ENCODE results near the gene FOXC1. TPM values are rescaled to one million over a fixed set of nuclear protein-coding genes. Genes with fewer than 3 reads are reported as not detected.

FOXC1 gene
- total and polyA plus RNA-seq, 2 donors (not counting 1 experiment from before 2014, with no cell fraction given): 0.04 to 0.52 TPM

DNA sequence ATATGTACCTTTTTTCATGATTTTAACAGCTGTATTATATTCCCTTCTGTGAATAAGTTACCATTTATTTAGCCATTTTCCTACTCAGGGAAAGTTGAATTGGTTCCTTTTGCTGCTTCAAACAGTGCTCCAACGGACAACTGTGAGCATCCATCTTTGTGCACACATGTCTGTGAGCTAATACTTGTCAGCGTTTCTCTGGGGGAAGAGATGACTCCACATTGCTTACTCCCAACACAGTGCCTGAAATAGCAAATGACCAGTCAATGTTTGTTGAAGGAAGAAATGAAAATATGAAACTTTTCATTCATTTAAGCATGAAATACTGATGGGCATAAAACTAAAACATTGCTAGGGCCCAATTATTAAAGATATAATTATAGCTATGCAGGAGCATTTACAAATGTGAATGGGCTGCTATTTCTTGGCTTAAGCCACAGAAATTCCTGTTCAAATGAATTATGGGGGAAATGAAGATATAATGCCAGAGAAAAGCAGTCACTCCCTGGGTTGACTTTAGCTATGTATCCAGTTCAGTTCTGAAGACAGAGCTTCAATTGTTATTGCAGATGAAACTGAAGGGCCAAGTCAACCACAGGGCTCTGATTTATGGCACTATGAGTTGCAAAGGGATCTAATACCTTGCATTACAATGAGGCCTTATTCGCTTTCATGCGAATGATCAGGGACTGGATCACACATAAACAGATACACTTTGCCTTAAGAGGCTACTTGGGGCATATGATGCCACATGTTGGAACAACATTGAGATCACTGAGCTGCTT lies 47.4 kb upstream of the FOXC1 start:
- H3K9me3 ChIP-seq (ENCODE audit: control extremely low read depth in 1 of 3, control insufficient read depth in 2 of 3, insufficient read depth in 1 of 3, low read length in 2 of 3): no peaks in the 10 kb centered on the region
- Mint-ChIP-seq H3K4me1 (no peaks in the 10 kb centered on the region), H3K9me3 (ENCODE audit: insufficient read depth) (peaks cover 3% of the 10 kb centered on the region), H3K27ac (no peak overlapping the region), H3K4me3 (no peak overlapping the region), H3K27me3 (peaks cover 46% of the 10 kb centered on the region)
- H3K4me3 ChIP-seq (ENCODE audit: control extremely low read depth in 1 of 5, extremely low read depth in 1 of 5, insufficient read depth in 1 of 5, low read depth in 2 of 5, low read length in 4 of 5): no peak overlapping the region
- 87% methylated on average over 3 of the region's 4 CpGs for WGBS (ENCODE audit: insufficient coverage)
- H3K27me3 ChIP-seq (replicated peaks in 1 of 4; ENCODE audit: control extremely low read depth in 1 of 4, control insufficient read depth in 3 of 4, insufficient read depth in 4 of 4, low read length in 3 of 4): peaks cover 0 to 14% (median 5%) of the 10 kb centered on the region in 4 experiments
- H3K27ac ChIP-seq (ENCODE audit: low read length in 2 of 2): no peak overlapping the region
- ChIA-PET CTCF (interaction anchor here (1.0 kb wide), 1 partner anchor 10 kb away, joined by 3 read pairs; no protein-coding TSS in a partner anchor), POLR2A (no interaction called here)
- no peaks in the 10 kb centered on the region for H3K79me2 ChIP-seq (ENCODE audit: control insufficient read depth, insufficient read depth, low read length)
- no peak overlapping the region for H3K9ac ChIP-seq (ENCODE audit: low read length)
- no peak for DNase-seq
- no peak overlapping the region for H2AFZ ChIP-seq (ENCODE audit: insufficient read depth, low read depth, low read length, poor library complexity, severe bottlenecking)
- H3K4me1 ChIP-seq (ENCODE audit: control insufficient read depth in 2 of 2, insufficient read depth in 2 of 2, low read length in 2 of 2): no peaks in the 10 kb centered on the region
- no peak for ATAC-seq (ENCODE audit: low read depth)
- no peaks in the 10 kb centered on the region for H4K20me1 ChIP-seq (ENCODE audit: control insufficient read depth, insufficient read depth, low read length, poor library complexity, severe bottlenecking)
- intact Hi-C loops (cut with micrococcal nuclease): no loop called here
- no peak overlapping the region for H3K4me2 ChIP-seq (replicated peaks; ENCODE audit: low read depth, low read length, poor library complexity, severe bottlenecking)
- no peaks in the 10 kb centered on the region for H3K36me3 ChIP-seq (replicated peaks in 1 of 2; ENCODE audit: control extremely low read depth in 1 of 2, control insufficient read depth in 1 of 2, extremely low read depth in 1 of 2, insufficient read depth in 2 of 2, low read length in 1 of 2)
- TF ChIP-seq, protein P1, sequence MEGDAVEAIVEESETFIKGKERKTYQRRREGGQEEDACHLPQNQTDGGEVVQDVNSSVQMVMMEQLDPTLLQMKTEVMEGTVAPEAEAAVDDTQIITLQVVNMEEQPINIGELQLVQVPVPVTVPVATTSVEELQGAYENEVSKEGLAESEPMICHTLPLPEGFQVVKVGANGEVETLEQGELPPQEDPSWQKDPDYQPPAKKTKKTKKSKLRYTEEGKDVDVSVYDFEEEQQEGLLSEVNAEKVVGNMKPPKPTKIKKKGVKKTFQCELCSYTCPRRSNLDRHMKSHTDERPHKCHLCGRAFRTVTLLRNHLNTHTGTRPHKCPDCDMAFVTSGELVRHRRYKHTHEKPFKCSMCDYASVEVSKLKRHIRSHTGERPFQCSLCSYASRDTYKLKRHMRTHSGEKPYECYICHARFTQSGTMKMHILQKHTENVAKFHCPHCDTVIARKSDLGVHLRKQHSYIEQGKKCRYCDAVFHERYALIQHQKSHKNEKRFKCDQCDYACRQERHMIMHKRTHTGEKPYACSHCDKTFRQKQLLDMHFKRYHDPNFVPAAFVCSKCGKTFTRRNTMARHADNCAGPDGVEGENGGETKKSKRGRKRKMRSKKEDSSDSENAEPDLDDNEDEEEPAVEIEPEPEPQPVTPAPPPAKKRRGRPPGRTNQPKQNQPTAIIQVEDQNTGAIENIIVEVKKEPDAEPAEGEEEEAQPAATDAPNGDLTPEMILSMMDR (IDR thresholded peaks at IDR 0.05): no peak
- no peak for TF ChIP-seq EZH2 (IDR thresholded peaks at IDR 0.05; ENCODE audit: borderline replicate concordance, insufficient read depth, low read depth, low read length, poor library complexity, severe bottlenecking)

DNA sequence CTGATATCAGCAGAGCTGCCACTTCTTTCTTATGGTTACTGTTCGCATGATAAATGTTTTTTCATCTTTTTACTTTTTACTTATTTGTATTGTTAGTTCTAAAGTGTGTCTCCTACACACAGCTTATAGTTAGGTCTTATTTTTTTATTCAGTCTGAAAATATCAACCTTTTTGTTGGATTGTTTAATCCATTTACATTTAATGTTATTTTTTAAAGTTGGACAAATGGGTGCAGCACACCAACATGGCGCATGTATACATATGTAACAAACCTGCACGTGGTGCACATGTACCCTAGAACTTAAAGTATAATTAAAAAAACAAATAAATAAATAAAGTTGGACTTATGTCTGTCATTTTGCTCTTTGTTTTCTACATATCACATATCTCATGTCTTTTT lies 40.3 kb upstream of the FOXC1 start:
- H3K36me3 ChIP-seq (replicated peaks in 1 of 2; ENCODE audit: control extremely low read depth in 1 of 2, control insufficient read depth in 1 of 2, extremely low read depth in 1 of 2, insufficient read depth in 2 of 2, low read length in 1 of 2): no peaks in the 10 kb centered on the region
- H3K4me3 ChIP-seq (ENCODE audit: control extremely low read depth in 1 of 5, extremely low read depth in 1 of 5, insufficient read depth in 1 of 5, low read depth in 2 of 5, low read length in 4 of 5): no peak overlapping the region
- no peaks in the 10 kb centered on the region for H3K79me2 ChIP-seq (ENCODE audit: control insufficient read depth, insufficient read depth, low read length)
- H2AFZ ChIP-seq (ENCODE audit: insufficient read depth, low read depth, low read length, poor library complexity, severe bottlenecking): no peak overlapping the region
- H3K4me2 ChIP-seq (replicated peaks; ENCODE audit: low read depth, low read length, poor library complexity, severe bottlenecking): no peak overlapping the region
- no peaks in the 10 kb centered on the region for H4K20me1 ChIP-seq (ENCODE audit: control insufficient read depth, insufficient read depth, low read length, poor library complexity, severe bottlenecking)
- peaks cover 2 to 13% (median 5%) of the 10 kb centered on the region in 3 donors for H3K9me3 ChIP-seq (ENCODE audit: control extremely low read depth in 1 of 3, control insufficient read depth in 2 of 3, insufficient read depth in 1 of 3, low read length in 2 of 3)
- Mint-ChIP-seq H3K4me1 (no peaks in the 10 kb centered on the region), H3K4me3 (no peak overlapping the region), H3K27ac (no peak overlapping the region), H3K27me3 (peaks cover 16% of the 10 kb centered on the region), H3K9me3 (ENCODE audit: insufficient read depth) (peaks cover 12% of the 10 kb centered on the region)
- no peak for TF ChIP-seq EZH2 (IDR thresholded peaks at IDR 0.05; ENCODE audit: borderline replicate concordance, insufficient read depth, low read depth, low read length, poor library complexity, severe bottlenecking)
- TF ChIP-seq, protein P1 (IDR thresholded peaks at IDR 0.05): no peak
- WGBS (ENCODE audit: insufficient coverage): no CpG with 5 or more reads among the region's 3 CpGs
- DNase-seq (no peak), ATAC-seq (ENCODE audit: low read depth) (no peak)
- no peak overlapping the region for H3K9ac ChIP-seq (ENCODE audit: low read length)
- CTCF ChIA-PET: no interaction called here
- intact Hi-C loops (cut with micrococcal nuclease): no loop called here
- no peaks in the 10 kb centered on the region for H3K4me1 ChIP-seq (ENCODE audit: control insufficient read depth in 2 of 2, insufficient read depth in 2 of 2, low read length in 2 of 2)
- no peak overlapping the region for H3K27ac ChIP-seq (ENCODE audit: low read length in 2 of 2)
- no peaks in the 10 kb centered on the region for H3K27me3 ChIP-seq (replicated peaks in 1 of 4; ENCODE audit: control extremely low read depth in 1 of 4, control insufficient read depth in 3 of 4, insufficient read depth in 4 of 4, low read length in 3 of 4)
- POLR2A ChIA-PET: no interaction called here

Data from B cell (primary cell).